SK-N-SH (cell line): ENCODE data around the gene RASAL2. TPM values are rescaled to one million over a fixed set of nuclear protein-coding genes. Genes with fewer than 3 reads are reported as not detected.

Experiments
- CTCF ChIA-PET: fragments of 300-600, 350-600 bp; formaldehyde crosslinking; extraction: SDS; loops from one replicate; lab custom pipeline; 2021; lab: Yijun Ruan, JAX
- POLR2A ChIA-PET: fragments of 350-600 bp; sonication (Branson Sonifier 250); formaldehyde crosslinking; extraction: SDS; loops from one replicate; lab custom pipeline; 2020; ENCODE audit warnings: antibody characterized with exemption, inconsistent platforms; lab: Yijun Ruan, JAX
- DNase-seq: peaks from one replicate; pipeline ENCODE4 v3.0.0; 2012
- H2AFZ ChIP-seq: fragments of 200-600 bp; sonication (generic); 2 replicates; pipeline ENCODE4 v1.8.1; 2016; ENCODE audit warnings: antibody characterized with exemption, mild to moderate bottlenecking, low read depth
- H3F3A ChIP-seq: fragments of 200-600 bp; sonication (generic); replicated peaks from 2 replicates; pipeline ENCODE3; 2016; ENCODE audit warnings: antibody characterized with exemption, mild to moderate bottlenecking; ENCODE audit not compliant: insufficient read depth
- H3K27ac ChIP-seq, 2 experiments: fragments of 200-500 bp in 1 of 2; fragments of 200-600 bp in 1 of 2; sonication (Bioruptor generic) in 1 of 2; sonication (generic), shearing (Covaris generic) in 1 of 2; 2 replicates each; pipeline versions ENCODE4 v1.5.1 to v1.6.1; 2014 to 2016; ENCODE audit warnings: low read depth in 2 of 2, inconsistent platforms in 1 of 2, low read length in 1 of 2, mild to moderate bottlenecking in 1 of 2, mixed read lengths in 1 of 2
- H3K27me3 ChIP-seq: fragments of 200-600 bp; sonication (generic), shearing (Covaris generic); 2 replicates; pipeline ENCODE4 v1.6.1; 2016; ENCODE audit warnings: mixed run types; ENCODE audit not compliant: insufficient read depth
- H3K36me3 ChIP-seq, 2 experiments: fragments of 200-500 bp in 1 of 2; fragments of 200-600 bp in 1 of 2; sonication (Bioruptor generic) in 1 of 2; sonication (generic) in 1 of 2; replicated peaks in 1 of 2; 2 replicates each; pipeline versions ENCODE3 to v1.5.1; 2014 to 2016; ENCODE audit warnings: low read length in 1 of 2, mild to moderate bottlenecking in 1 of 2; ENCODE audit not compliant: insufficient read depth in 2 of 2, control insufficient read depth in 1 of 2
- H3K4me1 ChIP-seq, 2 experiments: fragments of 200-500 bp in 1 of 2; fragments of 200-600 bp in 1 of 2; sonication (Bioruptor generic) in 1 of 2; sonication (generic), shearing (Covaris generic) in 1 of 2; 2 replicates each; pipeline versions ENCODE4 v1.5.1 to v1.6.1; 2014 to 2016; ENCODE audit warnings: low read depth in 1 of 2, low read length in 1 of 2, mixed run types in 1 of 2; ENCODE audit not compliant: insufficient read depth in 2 of 2, control insufficient read depth in 1 of 2
- H3K4me2 ChIP-seq: fragments of 200-600 bp; sonication (generic), shearing (Covaris generic); 2 replicates; pipeline ENCODE4 v1.6.1; 2017; ENCODE audit warnings: mixed run types
- H3K4me3 ChIP-seq, 2 experiments: fragments of 200-500 bp in 1 of 2; fragments of 200-600 bp in 1 of 2; sonication (Bioruptor generic) in 1 of 2; sonication (generic), shearing (Covaris generic) in 1 of 2; 2 replicates each; pipeline versions ENCODE4 v1.5.1 to v1.8.1; 2014 to 2016; ENCODE audit warnings: low read depth in 2 of 2, inconsistent platforms in 1 of 2, low read length in 1 of 2, mild to moderate bottlenecking in 1 of 2, mixed read lengths in 1 of 2, moderate library complexity in 1 of 2
- H3K79me2 ChIP-seq: fragments of 200-600 bp; sonication (generic); 2 replicates; pipeline ENCODE4 v1.8.1; 2017; ENCODE audit warnings: mild to moderate bottlenecking; ENCODE audit not compliant: insufficient read depth
- H3K9ac ChIP-seq: fragments of 200-600 bp; sonication (generic); 2 replicates; pipeline ENCODE4 v1.6.1; 2017; ENCODE audit warnings: mixed run types
- H3K9me2 ChIP-seq: fragments of 200-600 bp; sonication (generic); 2 replicates; pipeline ENCODE4 v1.6.1; 2017; ENCODE audit warnings: mixed run types
- H3K9me3 ChIP-seq: fragments of 200-600 bp; sonication (generic); 2 replicates; pipeline ENCODE4 v1.6.1; 2017; ENCODE audit warnings: mixed run types, mild to moderate bottlenecking, moderate library complexity
- H4K20me1 ChIP-seq: fragments of 200-600 bp; sonication (generic); 2 replicates; pipeline ENCODE4 v1.6.1; 2017; ENCODE audit warnings: mild to moderate bottlenecking, mixed run types; ENCODE audit not compliant: insufficient read depth
- EP300 ChIP-seq, 2 experiments: IDR thresholded peaks; 2 replicates each; pipeline versions ENCODE4 v1.4.0 to v1.6.1; 2012; ENCODE audit warnings: borderline replicate concordance in 1 of 2, low read depth in 1 of 2, low read length in 1 of 2
- FOXM1 ChIP-seq: IDR thresholded peaks from 2 replicates; pipeline ENCODE4 v1.4.0; 2012; ENCODE audit warnings: low read depth, mild to moderate bottlenecking
- GABPA ChIP-seq: IDR thresholded peaks from 2 replicates; pipeline ENCODE4 v1.4.0; 2012; ENCODE audit warnings: low read depth, mild to moderate bottlenecking
- GATA2 ChIP-seq: sonication (generic); formaldehyde crosslinking; IDR thresholded peaks from 2 replicates; pipeline ENCODE4 v1.5.0; 2020; ENCODE audit warnings: mild to moderate bottlenecking, missing genetic modification reagents
- MXI1 ChIP-seq: IDR thresholded peaks from 2 replicates; pipeline ENCODE4 v1.6.1; 2012; ENCODE audit warnings: mild to moderate bottlenecking, low read depth, low read length, improper control_type of control experiment
- NFIC ChIP-seq: IDR thresholded peaks from 2 replicates; pipeline ENCODE4 v1.4.0; 2012; ENCODE audit warnings: borderline replicate concordance
- POLR2AphosphoS5 ChIP-seq: IDR thresholded peaks from 2 replicates; pipeline ENCODE4 v1.6.1; 2012; ENCODE audit warnings: low read depth, low read length
- RAD21 ChIP-seq: IDR thresholded peaks from 2 replicates; pipeline ENCODE4 v1.6.1; 2012; ENCODE audit warnings: mild to moderate bottlenecking, low read length
- RCOR1 ChIP-seq: fragments of 150-350 bp; IDR thresholded peaks from 2 replicates; pipeline ENCODE4 v1.6.1; 2017; ENCODE audit warnings: antibody characterized with exemption, low read length
- RFX5 ChIP-seq: IDR thresholded peaks from 2 replicates; pipeline ENCODE4 v1.6.1; 2012; ENCODE audit warnings: mild to moderate bottlenecking, improper control_type of control experiment, low read length
- RXRA ChIP-seq: IDR thresholded peaks from 2 replicates; pipeline ENCODE4 v1.4.0; 2012; ENCODE audit warnings: low read depth, mild to moderate bottlenecking, borderline replicate concordance
- SIN3A ChIP-seq: IDR thresholded peaks from 2 replicates; pipeline ENCODE4 v1.6.1; 2012; ENCODE audit warnings: low read depth, mild to moderate bottlenecking, low read length, moderate library complexity, borderline replicate concordance
- TAF1 ChIP-seq: IDR thresholded peaks from 2 replicates; pipeline ENCODE4 v1.6.1; 2012; ENCODE audit warnings: low read depth, mild to moderate bottlenecking, low read length, moderate library complexity, borderline replicate concordance
- TCF12 ChIP-seq: IDR thresholded peaks from 2 replicates; pipeline ENCODE4 v1.4.0; 2012
- WGBS: methylation state at CpG from one replicate; pipeline ENCODE4 v1.1.6; 2017; ENCODE audit warnings: low lambda C conversion rate; 5-methylcytosine and 5-hydroxymethylcytosine counted together
- polyA plus RNA-seq, 3 experiments: library from polyadenylated mRNA; depleted of rRNA; stranded (reverse); fragments of >200 nt; gene quantifications; 2 replicates each; pipeline ENCODE4 v1.2.3, GENCODE V29; 2012
- TF ChIP-seq, protein P1 (sequence below): IDR thresholded peaks from 2 replicates; pipeline ENCODE4 v1.4.0; 2012; ENCODE audit warnings: low read depth
- TF ChIP-seq, protein P2 (sequence below): IDR thresholded peaks from 2 replicates; pipeline ENCODE4 v1.6.1; 2012; ENCODE audit warnings: mild to moderate bottlenecking, low read depth, low read length, moderate library complexity
- TF ChIP-seq, protein P3 (sequence below): IDR thresholded peaks from 2 replicates; pipeline ENCODE4 v1.4.0; 2012; ENCODE audit warnings: low read depth, borderline replicate concordance
- TF ChIP-seq, protein P4 (sequence below): IDR thresholded peaks from 2 replicates; pipeline ENCODE4 v1.4.0; 2012; ENCODE audit warnings: low read depth, borderline replicate concordance

RASAL2 gene
- polyA plus RNA-seq, 1 of the 3 experiments (the other 2 are of a cell fraction) = 6.9 TPM

DNA sequence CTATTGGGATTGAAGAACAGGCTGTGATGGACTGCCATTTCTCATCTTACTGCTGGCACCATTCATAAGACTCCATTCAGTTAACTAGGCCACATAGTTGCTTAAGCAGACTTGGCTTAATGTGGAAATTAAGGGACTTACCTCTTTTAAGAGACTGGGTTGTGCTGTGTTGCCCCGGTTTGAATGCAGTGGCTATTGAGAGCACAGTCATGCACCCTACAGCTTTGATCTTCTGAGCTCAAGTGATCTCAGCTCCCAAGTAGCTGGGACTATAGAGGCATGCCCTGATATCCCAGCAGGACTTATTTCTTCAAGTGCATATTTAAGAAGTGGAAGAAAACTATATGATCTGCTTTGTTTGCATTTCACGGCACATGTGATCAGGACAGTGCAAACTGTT lies 181.1 kb downstream of the RASAL2 start:
- H3F3A ChIP-seq = peaks cover 13% of the 10 kb centered on the region
- no peak overlapping the region for H3K9ac ChIP-seq
- TF ChIP-seq TAF1 (no peak), GABPA (no peak), RCOR1 (no peak), POLR2AphosphoS5 (no peak), FOXM1 (no peak), NFIC (no peak), MXI1 (no peak), RFX5 (no peak), RAD21 (no peak), GATA2 (CRISPR knock-in tag) (no peak), SIN3A (no peak), RXRA (no peak), TCF12 (no peak), EP300 (IDR thresholded peaks at IDR 0.05; ENCODE audit: borderline replicate concordance in 1 of 2, low read depth in 1 of 2, low read length in 1 of 2) (no peak)
- TF ChIP-seq, protein P1, sequence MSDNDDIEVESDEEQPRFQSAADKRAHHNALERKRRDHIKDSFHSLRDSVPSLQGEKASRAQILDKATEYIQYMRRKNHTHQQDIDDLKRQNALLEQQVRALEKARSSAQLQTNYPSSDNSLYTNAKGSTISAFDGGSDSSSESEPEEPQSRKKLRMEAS = no peak
- TF ChIP-seq, protein P2, sequence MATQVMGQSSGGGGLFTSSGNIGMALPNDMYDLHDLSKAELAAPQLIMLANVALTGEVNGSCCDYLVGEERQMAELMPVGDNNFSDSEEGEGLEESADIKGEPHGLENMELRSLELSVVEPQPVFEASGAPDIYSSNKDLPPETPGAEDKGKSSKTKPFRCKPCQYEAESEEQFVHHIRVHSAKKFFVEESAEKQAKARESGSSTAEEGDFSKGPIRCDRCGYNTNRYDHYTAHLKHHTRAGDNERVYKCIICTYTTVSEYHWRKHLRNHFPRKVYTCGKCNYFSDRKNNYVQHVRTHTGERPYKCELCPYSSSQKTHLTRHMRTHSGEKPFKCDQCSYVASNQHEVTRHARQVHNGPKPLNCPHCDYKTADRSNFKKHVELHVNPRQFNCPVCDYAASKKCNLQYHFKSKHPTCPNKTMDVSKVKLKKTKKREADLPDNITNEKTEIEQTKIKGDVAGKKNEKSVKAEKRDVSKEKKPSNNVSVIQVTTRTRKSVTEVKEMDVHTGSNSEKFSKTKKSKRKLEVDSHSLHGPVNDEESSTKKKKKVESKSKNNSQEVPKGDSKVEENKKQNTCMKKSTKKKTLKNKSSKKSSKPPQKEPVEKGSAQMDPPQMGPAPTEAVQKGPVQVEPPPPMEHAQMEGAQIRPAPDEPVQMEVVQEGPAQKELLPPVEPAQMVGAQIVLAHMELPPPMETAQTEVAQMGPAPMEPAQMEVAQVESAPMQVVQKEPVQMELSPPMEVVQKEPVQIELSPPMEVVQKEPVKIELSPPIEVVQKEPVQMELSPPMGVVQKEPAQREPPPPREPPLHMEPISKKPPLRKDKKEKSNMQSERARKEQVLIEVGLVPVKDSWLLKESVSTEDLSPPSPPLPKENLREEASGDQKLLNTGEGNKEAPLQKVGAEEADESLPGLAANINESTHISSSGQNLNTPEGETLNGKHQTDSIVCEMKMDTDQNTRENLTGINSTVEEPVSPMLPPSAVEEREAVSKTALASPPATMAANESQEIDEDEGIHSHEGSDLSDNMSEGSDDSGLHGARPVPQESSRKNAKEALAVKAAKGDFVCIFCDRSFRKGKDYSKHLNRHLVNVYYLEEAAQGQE = no peak
- TF ChIP-seq, protein P3, sequence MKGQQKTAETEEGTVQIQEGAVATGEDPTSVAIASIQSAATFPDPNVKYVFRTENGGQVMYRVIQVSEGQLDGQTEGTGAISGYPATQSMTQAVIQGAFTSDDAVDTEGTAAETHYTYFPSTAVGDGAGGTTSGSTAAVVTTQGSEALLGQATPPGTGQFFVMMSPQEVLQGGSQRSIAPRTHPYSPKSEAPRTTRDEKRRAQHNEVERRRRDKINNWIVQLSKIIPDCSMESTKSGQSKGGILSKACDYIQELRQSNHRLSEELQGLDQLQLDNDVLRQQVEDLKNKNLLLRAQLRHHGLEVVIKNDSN = no peak
- TF ChIP-seq, protein P4, sequence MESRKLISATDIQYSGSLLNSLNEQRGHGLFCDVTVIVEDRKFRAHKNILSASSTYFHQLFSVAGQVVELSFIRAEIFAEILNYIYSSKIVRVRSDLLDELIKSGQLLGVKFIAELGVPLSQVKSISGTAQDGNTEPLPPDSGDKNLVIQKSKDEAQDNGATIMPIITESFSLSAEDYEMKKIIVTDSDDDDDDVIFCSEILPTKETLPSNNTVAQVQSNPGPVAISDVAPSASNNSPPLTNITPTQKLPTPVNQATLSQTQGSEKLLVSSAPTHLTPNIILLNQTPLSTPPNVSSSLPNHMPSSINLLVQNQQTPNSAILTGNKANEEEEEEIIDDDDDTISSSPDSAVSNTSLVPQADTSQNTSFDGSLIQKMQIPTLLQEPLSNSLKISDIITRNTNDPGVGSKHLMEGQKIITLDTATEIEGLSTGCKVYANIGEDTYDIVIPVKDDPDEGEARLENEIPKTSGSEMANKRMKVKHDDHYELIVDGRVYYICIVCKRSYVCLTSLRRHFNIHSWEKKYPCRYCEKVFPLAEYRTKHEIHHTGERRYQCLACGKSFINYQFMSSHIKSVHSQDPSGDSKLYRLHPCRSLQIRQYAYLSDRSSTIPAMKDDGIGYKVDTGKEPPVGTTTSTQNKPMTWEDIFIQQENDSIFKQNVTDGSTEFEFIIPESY = no peak
- DNase-seq = no peak
- no peak overlapping the region for H3K4me3 ChIP-seq
- WGBS = 96% methylated on average over 2 of the region's 2 CpGs
- H3K9me2 ChIP-seq = no peaks in the 10 kb centered on the region
- no peaks in the 10 kb centered on the region for H3K9me3 ChIP-seq
- no peaks in the 10 kb centered on the region for H3K36me3 ChIP-seq
- CTCF ChIA-PET = no interaction called here
- H2AFZ ChIP-seq = no peak overlapping the region
- POLR2A ChIA-PET = no interaction called here
- peak overlapping the region; percentile 35 for H3K4me2 ChIP-seq
- H3K27me3 ChIP-seq = no peaks in the 10 kb centered on the region
- peaks cover 0 to 15% of the 10 kb centered on the region in 2 experiments; a peak in 2 of 4 replicates for H3K4me1 ChIP-seq
- no peaks in the 10 kb centered on the region for H4K20me1 ChIP-seq
- H3K79me2 ChIP-seq = peaks cover 60% of the 10 kb centered on the region
- peak overlapping the region in 1 of 2 experiments; percentile 43; a peak in 1 of 4 replicates for H3K27ac ChIP-seq
